ENCODE measurements around the gene NTSR2. TPM values are rescaled to one million over a fixed set of nuclear protein-coding genes. Genes with fewer than 3 reads are reported as not detected.

NTSR2 gene
- polyA plus RNA-seq, 2 of the 4 experiments (the other 2 are of a cell fraction), result not detected

- H3K4me3 ChIP-seq, result no peak overlapping the region
- no peaks in the 10 kb centered on the region for H3K4me1 ChIP-seq
- TF ChIP-seq, protein P1, sequence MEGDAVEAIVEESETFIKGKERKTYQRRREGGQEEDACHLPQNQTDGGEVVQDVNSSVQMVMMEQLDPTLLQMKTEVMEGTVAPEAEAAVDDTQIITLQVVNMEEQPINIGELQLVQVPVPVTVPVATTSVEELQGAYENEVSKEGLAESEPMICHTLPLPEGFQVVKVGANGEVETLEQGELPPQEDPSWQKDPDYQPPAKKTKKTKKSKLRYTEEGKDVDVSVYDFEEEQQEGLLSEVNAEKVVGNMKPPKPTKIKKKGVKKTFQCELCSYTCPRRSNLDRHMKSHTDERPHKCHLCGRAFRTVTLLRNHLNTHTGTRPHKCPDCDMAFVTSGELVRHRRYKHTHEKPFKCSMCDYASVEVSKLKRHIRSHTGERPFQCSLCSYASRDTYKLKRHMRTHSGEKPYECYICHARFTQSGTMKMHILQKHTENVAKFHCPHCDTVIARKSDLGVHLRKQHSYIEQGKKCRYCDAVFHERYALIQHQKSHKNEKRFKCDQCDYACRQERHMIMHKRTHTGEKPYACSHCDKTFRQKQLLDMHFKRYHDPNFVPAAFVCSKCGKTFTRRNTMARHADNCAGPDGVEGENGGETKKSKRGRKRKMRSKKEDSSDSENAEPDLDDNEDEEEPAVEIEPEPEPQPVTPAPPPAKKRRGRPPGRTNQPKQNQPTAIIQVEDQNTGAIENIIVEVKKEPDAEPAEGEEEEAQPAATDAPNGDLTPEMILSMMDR (IDR thresholded peaks at IDR 0.05), result no peak
- TF ChIP-seq, protein P2, sequence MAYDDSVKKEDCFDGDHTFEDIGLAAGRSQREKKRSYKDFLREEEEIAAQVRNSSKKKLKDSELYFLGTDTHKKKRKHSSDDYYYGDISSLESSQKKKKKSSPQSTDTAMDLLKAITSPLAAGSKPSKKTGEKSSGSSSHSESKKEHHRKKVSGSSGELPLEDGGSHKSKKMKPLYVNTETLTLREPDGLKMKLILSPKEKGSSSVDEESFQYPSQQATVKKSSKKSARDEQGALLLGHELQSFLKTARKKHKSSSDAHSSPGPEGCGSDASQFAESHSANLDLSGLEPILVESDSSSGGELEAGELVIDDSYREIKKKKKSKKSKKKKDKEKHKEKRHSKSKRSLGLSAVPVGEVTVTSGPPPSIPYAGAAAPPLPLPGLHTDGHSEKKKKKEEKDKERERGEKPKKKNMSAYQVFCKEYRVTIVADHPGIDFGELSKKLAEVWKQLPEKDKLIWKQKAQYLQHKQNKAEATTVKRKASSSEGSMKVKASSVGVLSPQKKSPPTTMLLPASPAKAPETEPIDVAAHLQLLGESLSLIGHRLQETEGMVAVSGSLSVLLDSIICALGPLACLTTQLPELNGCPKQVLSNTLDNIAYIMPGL (CRISPR knock-in tag; IDR thresholded peaks at IDR 0.05; ENCODE audit: borderline replicate concordance), result no peak
- WGBS (ENCODE audit: missing lambda C conversion rate), result 75% methylated on average over 7 of the region's 7 CpGs
- H3K9me3 ChIP-seq, result 0 out of 3 replicates have a peak, but pooled peaks cover 3% of the 10 kb centered on the region
- CTCF ChIA-PET, result interaction anchor here (1.3 to 3.9 kb wide), 3 partner anchors 15 to 500 kb away, joined by 3 to 20 read pairs (median 5); no protein-coding TSS in a partner anchor
- DNase-seq (ENCODE audit: low read depth in 1 of 2, low spot score in 1 of 2) (peak in 1 of 2 experiments; percentile 12), FAIRE-seq (no peak), ATAC-seq (no peak)
- H3K27ac ChIP-seq, result no peak overlapping the region
- POLR2A ChIA-PET, result no interaction called here
- H3K4me2 ChIP-seq, result no peak overlapping the region
Measured at GRCh38 chr2:11631462-11631861, 38.5 kb downstream of the NTSR2 start.

DNA sequence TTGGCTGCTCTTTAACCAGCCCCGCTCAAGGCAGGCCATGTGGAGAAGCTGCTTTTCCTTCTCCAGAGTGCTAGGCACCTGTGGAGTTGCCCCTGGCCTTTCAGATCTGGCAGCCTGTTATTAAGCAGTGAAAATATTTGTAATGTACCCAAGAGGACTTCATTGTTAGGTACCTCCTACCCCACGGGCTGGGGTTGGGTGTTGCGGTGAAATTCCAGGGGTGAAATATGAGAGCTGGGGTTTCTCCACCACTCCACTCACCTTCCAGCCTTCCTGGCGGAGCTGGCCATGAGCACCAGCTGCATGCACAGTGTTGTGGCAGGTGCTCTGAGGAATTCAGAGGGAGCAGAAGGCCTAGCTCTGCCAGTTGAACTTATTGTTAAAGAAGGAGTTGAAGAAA lies 39.1 kb downstream of the NTSR2 start:
- ChIA-PET CTCF (interaction anchor here (1.1 to 3.9 kb wide), 4 partner anchors 16 to 499 kb away, joined by 3 to 20 read pairs (median 4); no protein-coding TSS in a partner anchor), POLR2A (no interaction called here)
- Histone ChIP-seq H3K4me3 (no peak overlapping the region), H3K9me3 (0 out of 3 replicates have a peak, but pooled peaks cover 3% of the 10 kb centered on the region), H3K27ac (no peak overlapping the region), H3K4me2 (no peak overlapping the region), H3K4me1 (no peaks in the 10 kb centered on the region)
- 59% methylated on average over 4 of the region's 4 CpGs for WGBS (ENCODE audit: missing lambda C conversion rate)
- TF ChIP-seq MYC (IDR thresholded peaks at IDR 0.05; ENCODE audit: borderline replicate concordance, low read length) (no peak), SREBF2 (IDR thresholded peaks at IDR 0.05) (no peak), JUN (IDR thresholded peaks at IDR 0.05) (no peak), MAZ (IDR thresholded peaks at IDR 0.05; ENCODE audit: borderline replicate concordance, low read depth, low read length) (no peak), HOXA7 (CRISPR knock-in tag; IDR thresholded peaks at IDR 0.05) (no peak), ZFP36 (IDR thresholded peaks at IDR 0.05; ENCODE audit: borderline replicate concordance, partially characterized antibody) (no peak), EP300 (IDR thresholded peaks at IDR 0.05) (no peak), MAX (IDR thresholded peaks at IDR 0.05) (no peak)
- ATAC-seq (no peak), DNase-seq (ENCODE audit: low read depth in 1 of 2, low spot score in 1 of 2) (no peak), FAIRE-seq (no peak)

GRCh38 chr2:11629851-11630250 lies 40.1 kb downstream of the NTSR2 start:
- Histone ChIP-seq H3K4me2 (no peak overlapping the region), H3K9me3 (0 out of 3 replicates have a peak, but pooled peaks cover 3% of the 10 kb centered on the region), H3K27ac (no peak overlapping the region), H3K4me3 (no peak overlapping the region), H3K4me1 (no peaks in the 10 kb centered on the region)
- WGBS (ENCODE audit: missing lambda C conversion rate), result 70% methylated on average over 11 of the region's 11 CpGs
- CTCF ChIA-PET, result interaction anchor here (1.1 to 3.9 kb wide), 3 partner anchors 46 to 497 kb away, joined by 3 to 20 read pairs (median 3); a partner anchor contains a TSS
- POLR2A ChIA-PET, result no interaction called here
- no peak for DNase-seq (ENCODE audit: low read depth in 1 of 2, low spot score in 1 of 2)
- ATAC-seq, result no peak; a peak in 1 of 6 replicates
- no peak for TF ChIP-seq EHMT2 (IDR thresholded peaks at IDR 0.05; ENCODE audit: low read depth)
- TF ChIP-seq, protein P3, sequence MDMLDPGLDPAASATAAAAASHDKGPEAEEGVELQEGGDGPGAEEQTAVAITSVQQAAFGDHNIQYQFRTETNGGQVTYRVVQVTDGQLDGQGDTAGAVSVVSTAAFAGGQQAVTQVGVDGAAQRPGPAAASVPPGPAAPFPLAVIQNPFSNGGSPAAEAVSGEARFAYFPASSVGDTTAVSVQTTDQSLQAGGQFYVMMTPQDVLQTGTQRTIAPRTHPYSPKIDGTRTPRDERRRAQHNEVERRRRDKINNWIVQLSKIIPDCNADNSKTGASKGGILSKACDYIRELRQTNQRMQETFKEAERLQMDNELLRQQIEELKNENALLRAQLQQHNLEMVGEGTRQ (IDR thresholded peaks at IDR 0.05), result no peak
- TF ChIP-seq TP53 (CRISPR knock-in tag; IDR thresholded peaks at IDR 0.05), result no peak
- TF ChIP-seq SMC3 (IDR thresholded peaks at IDR 0.05), result no peak
- no peak for TF ChIP-seq NR3C1 (IDR thresholded peaks at IDR 0.05)
- TF ChIP-seq RCOR1 (IDR thresholded peaks at IDR 0.05; ENCODE audit: low read depth, low read length), result no peak
- TF ChIP-seq RAD21 (conservative IDR thresholded peaks at IDR 0.05 in 1 of 2, IDR thresholded peaks at IDR 0.05 in 1 of 2), result no peak
- TF ChIP-seq MAZ (IDR thresholded peaks at IDR 0.05; ENCODE audit: borderline replicate concordance, low read depth, low read length), result no peak
- TF ChIP-seq, protein P2 (CRISPR knock-in tag; IDR thresholded peaks at IDR 0.05; ENCODE audit: borderline replicate concordance), result no peak
- no peak for TF ChIP-seq ZNF302 (CRISPR knock-in tag; IDR thresholded peaks at IDR 0.05)
- TF ChIP-seq SREBF2 (IDR thresholded peaks at IDR 0.05), result no peak
- TF ChIP-seq JUNB (IDR thresholded peaks at IDR 0.05), result no peak
- no peak for TF ChIP-seq FOXS1 (CRISPR knock-in tag; IDR thresholded peaks at IDR 0.05)
- TF ChIP-seq KDM1A (IDR thresholded peaks at IDR 0.05; ENCODE audit: low read depth), result no peak
- no peak for TF ChIP-seq FOSL2 (IDR thresholded peaks at IDR 0.05)
- TF ChIP-seq FOSL2 (CRISPR knock-in tag; IDR thresholded peaks at IDR 0.05), result no peak
- TF ChIP-seq ESRRA (IDR thresholded peaks at IDR 0.05; ENCODE audit: borderline replicate concordance, low read length), result no peak
- no peak for FAIRE-seq

Data from A549 (cell line).